B cell (primary cell): ENCODE measurements around the gene SEMA4D. TPM values are rescaled to one million over a fixed set of nuclear protein-coding genes. Genes with fewer than 3 reads are reported as not detected.

Experiments used
- ATAC-seq: fragments of 200-7000 bp; cut with Tn5 transposase; one replicate; pipeline ENCODE4 v1.10.0; 2021; ENCODE audit warnings: low read depth, mild to moderate bottlenecking, moderate number of reproducible peaks, moderate library complexity
- CTCF ChIA-PET: fragments of 350-600 bp; sonication (Branson Sonifier 250); formaldehyde crosslinking; loops from one replicate; lab custom pipeline; 2021; ENCODE audit warnings: antibody characterized with exemption, inconsistent platforms; lab: Charles Lee
- POLR2A ChIA-PET: fragments of 350-600 bp; sonication (Branson Sonifier 250); formaldehyde crosslinking; loops from one replicate; lab custom pipeline; 2021; ENCODE audit warnings: antibody characterized with exemption; lab: Charles Lee
- DNase-seq: peaks from one replicate; pipeline ENCODE4 v3.0.0; 2013
- H2AFZ ChIP-seq: 2 replicates; pipeline ENCODE4 v1.6.1; 2012; ENCODE audit warnings: mild to moderate bottlenecking, low read depth, low read length; ENCODE audit not compliant: insufficient read depth, poor library complexity, severe bottlenecking
- H3K27ac ChIP-seq, 2 donors: 1 replicate in 1 of 2; 2 replicates in 1 of 2; pipeline ENCODE4 v1.5.1; 2012 to 2013; ENCODE audit warnings: low read length in 2 of 2, mild to moderate bottlenecking in 2 of 2, moderate library complexity in 1 of 2
- H3K27me3 ChIP-seq, 4 experiments: fragments of 200-600 bp in 1 of 4; sonication (generic) in 1 of 4; replicated peaks in 1 of 4; 1 replicate in 2 of 4; 2 replicates in 2 of 4; pipeline versions ENCODE4 v1.6.1 to v1.7.0; 2013 to 2016; ENCODE audit warnings: low read length in 3 of 4, mild to moderate bottlenecking in 2 of 4, mixed read lengths in 1 of 4, moderate library complexity in 1 of 4; ENCODE audit not compliant: insufficient read depth in 4 of 4, control insufficient read depth in 3 of 4; ENCODE audit errors: control extremely low read depth in 1 of 4
- H3K36me3 ChIP-seq, 2 experiments: replicated peaks in 1 of 2; 1 replicate in 1 of 2; 2 replicates in 1 of 2; pipeline versions ENCODE4 v1.6.1 to v1.7.1; 2013; ENCODE audit warnings: low read length in 1 of 2; ENCODE audit not compliant: insufficient read depth in 2 of 2, control insufficient read depth in 1 of 2; ENCODE audit errors: control extremely low read depth in 1 of 2, extremely low read depth in 1 of 2
- H3K4me1 ChIP-seq, 2 donors: fragments of 200-600 bp in 1 of 2; sonication (generic) in 1 of 2; 1 replicate in 1 of 2; 2 replicates in 1 of 2; pipeline versions ENCODE4 v1.5.1 to v1.6.1; 2013 to 2017; ENCODE audit warnings: low read length in 2 of 2; ENCODE audit not compliant: control insufficient read depth in 2 of 2, insufficient read depth in 2 of 2
- H3K4me2 ChIP-seq: replicated peaks from 2 replicates; pipeline ENCODE3; 2012; ENCODE audit warnings: mild to moderate bottlenecking, low read depth, low read length; ENCODE audit not compliant: poor library complexity, severe bottlenecking
- H3K4me3 ChIP-seq, 5 experiments: fragments of 200-600 bp in 1 of 5; sonication (generic) in 1 of 5; 1 replicate in 3 of 5; 2 replicates in 2 of 5; pipeline versions ENCODE4 v1.5.1 to v1.7.0; 2011 to 2016; ENCODE audit warnings: low read length in 4 of 5, mild to moderate bottlenecking in 4 of 5, low read depth in 2 of 5, control low read depth in 1 of 5, moderate library complexity in 1 of 5; ENCODE audit not compliant: insufficient read depth in 1 of 5; ENCODE audit errors: control extremely low read depth in 1 of 5, extremely low read depth in 1 of 5
- H3K79me2 ChIP-seq: fragments of 200-600 bp; sonication (generic); one replicate; pipeline ENCODE4 v1.6.0; 2016; ENCODE audit warnings: low read length; ENCODE audit not compliant: control insufficient read depth, insufficient read depth
- H3K9ac ChIP-seq: fragments of 200-600 bp; sonication (generic); 2 replicates; pipeline ENCODE4 v1.6.1; 2017; ENCODE audit warnings: mild to moderate bottlenecking, low read length, moderate library complexity
- H3K9me3 ChIP-seq, 3 donors: one replicate each; pipeline versions ENCODE4 v1.6.1 to v1.7.1; 2013; ENCODE audit warnings: low read length in 2 of 3; ENCODE audit not compliant: control insufficient read depth in 2 of 3, insufficient read depth in 1 of 3; ENCODE audit errors: control extremely low read depth in 1 of 3
- H4K20me1 ChIP-seq: 2 replicates; pipeline ENCODE4 v1.6.0; 2012; ENCODE audit warnings: mild to moderate bottlenecking, low read length; ENCODE audit not compliant: insufficient read depth, control insufficient read depth, poor library complexity, severe bottlenecking
- H3K27ac Mint-ChIP-seq: one replicate; pipeline ENCODE4 v1.8.0; 2021; ENCODE audit warnings: mixed read lengths
- H3K27me3 Mint-ChIP-seq: one replicate; pipeline ENCODE4 v1.8.0; 2021; ENCODE audit warnings: mixed read lengths
- H3K4me1 Mint-ChIP-seq: one replicate; pipeline ENCODE4 v1.8.0; 2021; ENCODE audit warnings: mixed read lengths
- H3K4me3 Mint-ChIP-seq: one replicate; pipeline ENCODE4 v1.8.0; 2021; ENCODE audit warnings: mixed read lengths
- H3K9me3 Mint-ChIP-seq: one replicate; pipeline ENCODE4 v1.8.0; 2022; ENCODE audit warnings: mixed read lengths; ENCODE audit not compliant: insufficient read depth
- EZH2 ChIP-seq: IDR thresholded peaks from 2 replicates; pipeline ENCODE4 v1.6.1; 2012; ENCODE audit warnings: borderline replicate concordance, low read depth, mild to moderate bottlenecking, moderate library complexity, low read length; ENCODE audit not compliant: insufficient read depth, poor library complexity, severe bottlenecking
- WGBS: methylation state at CpG from one replicate; pipeline ENCODE4 v1.1.5; 2013; ENCODE audit warnings: missing lambda C conversion rate; ENCODE audit not compliant: insufficient coverage; 5-methylcytosine and 5-hydroxymethylcytosine counted together
- intact Hi-C: fragments of 100-400 bp; cut with micrococcal nuclease; formaldehyde crosslinking; loops from one replicate; pipeline ENCODE4 v1.10.0; 2022
- polyA plus RNA-seq: library from polyadenylated mRNA; depleted of rRNA; stranded (reverse); fragments of >200 nt; gene quantifications from 2 replicates; pipeline ENCODE4 v1.2.3, GENCODE V29; 2012
- total RNA-seq, 2 donors: library from RNA; stranded (reverse); fragments of 120-200 nt in 1 of 2; gene quantifications; 1 replicate in 1 of 2; 2 replicates in 1 of 2; pipeline versions ENCODE4 v1.2.3 to v1.2.4, GENCODE V29; 2013 to 2022
- TF ChIP-seq, protein P1 (sequence below): fragments of 200-600 bp; IDR thresholded peaks from one replicate; pipeline ENCODE4 v1.8.0; 2022; ENCODE audit warnings: antibody characterized with exemption, mild to moderate bottlenecking

The SEMA4D gene
- total and polyA plus RNA-seq, 2 donors (not counting 1 experiment from before 2014, with no cell fraction given) = 53.6 to 231 TPM

DNA sequence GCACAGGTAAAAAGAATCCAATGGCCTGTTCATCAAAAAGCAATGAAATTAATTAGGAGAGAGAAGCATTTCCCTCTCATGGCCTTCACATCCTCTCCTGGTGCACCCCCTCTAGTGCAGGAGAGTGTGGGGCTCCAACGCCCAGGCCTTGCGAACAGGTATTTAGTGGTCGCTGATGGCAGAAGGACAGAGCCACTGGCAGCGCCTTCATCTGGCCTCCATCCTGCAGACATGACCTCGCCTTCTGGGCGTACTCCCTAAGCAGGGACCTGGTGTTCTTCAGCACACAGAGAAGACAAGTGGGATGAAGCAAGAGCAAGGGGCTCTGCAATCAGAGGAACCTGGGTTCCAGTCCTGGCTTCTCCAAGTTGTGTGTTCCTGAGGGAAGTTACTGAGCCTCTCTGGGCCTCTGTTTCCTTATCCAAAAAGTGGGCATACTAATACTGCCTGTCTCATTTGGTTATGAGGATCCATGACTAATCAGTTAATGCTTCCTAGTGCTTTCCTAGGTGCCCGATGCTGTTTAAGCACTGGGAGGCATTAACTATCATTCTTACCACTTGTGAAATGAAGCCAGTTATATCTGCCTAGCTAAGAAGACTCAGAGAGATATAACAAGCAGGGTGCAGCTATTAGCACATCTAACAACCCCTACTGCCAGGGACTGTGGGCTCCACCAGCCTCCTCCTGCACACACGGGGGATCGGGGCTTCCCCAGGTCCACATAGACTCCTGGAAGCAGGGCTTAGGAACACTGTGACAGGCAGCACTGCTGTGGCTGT is 77.3 kb downstream of the SEMA4D start:
- Mint-ChIP-seq H3K27ac (peak overlapping the region; percentile 88), H3K4me1 (peaks cover 81% of the 10 kb centered on the region), H3K4me3 (peak overlapping the region; percentile 42), H3K9me3 (no peaks in the 10 kb centered on the region), H3K27me3 (no peaks in the 10 kb centered on the region)
- TF ChIP-seq, protein P1, sequence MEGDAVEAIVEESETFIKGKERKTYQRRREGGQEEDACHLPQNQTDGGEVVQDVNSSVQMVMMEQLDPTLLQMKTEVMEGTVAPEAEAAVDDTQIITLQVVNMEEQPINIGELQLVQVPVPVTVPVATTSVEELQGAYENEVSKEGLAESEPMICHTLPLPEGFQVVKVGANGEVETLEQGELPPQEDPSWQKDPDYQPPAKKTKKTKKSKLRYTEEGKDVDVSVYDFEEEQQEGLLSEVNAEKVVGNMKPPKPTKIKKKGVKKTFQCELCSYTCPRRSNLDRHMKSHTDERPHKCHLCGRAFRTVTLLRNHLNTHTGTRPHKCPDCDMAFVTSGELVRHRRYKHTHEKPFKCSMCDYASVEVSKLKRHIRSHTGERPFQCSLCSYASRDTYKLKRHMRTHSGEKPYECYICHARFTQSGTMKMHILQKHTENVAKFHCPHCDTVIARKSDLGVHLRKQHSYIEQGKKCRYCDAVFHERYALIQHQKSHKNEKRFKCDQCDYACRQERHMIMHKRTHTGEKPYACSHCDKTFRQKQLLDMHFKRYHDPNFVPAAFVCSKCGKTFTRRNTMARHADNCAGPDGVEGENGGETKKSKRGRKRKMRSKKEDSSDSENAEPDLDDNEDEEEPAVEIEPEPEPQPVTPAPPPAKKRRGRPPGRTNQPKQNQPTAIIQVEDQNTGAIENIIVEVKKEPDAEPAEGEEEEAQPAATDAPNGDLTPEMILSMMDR = no peak
- TF ChIP-seq EZH2 = no peak
- peaks cover 61% of the 10 kb centered on the region for H4K20me1 ChIP-seq
- H3K4me2 ChIP-seq = peak overlapping the region; percentile 24
- H3K36me3 ChIP-seq = peaks cover 0 to 5% of the 10 kb centered on the region in 2 experiments
- no peak overlapping the region for H3K9ac ChIP-seq
- H3K4me3 ChIP-seq = no peak overlapping the region
- DNase-seq (no peak), ATAC-seq (no peak)
- ChIA-PET CTCF (interaction anchor here (2.5 kb wide), 1 partner anchor 9 kb away, joined by 10 read pairs; no protein-coding TSS in a partner anchor), POLR2A (no interaction called here)
- no peak overlapping the region for H2AFZ ChIP-seq
- H3K4me1 ChIP-seq = peaks cover 53 to 71% of the 10 kb centered on the region in 2 donors
- H3K27ac ChIP-seq = peak overlapping the region in 1 of 2 donors; percentile 65
- peaks cover 85% of the 10 kb centered on the region for H3K79me2 ChIP-seq
- peaks cover 0 to 9% (median 5%) of the 10 kb centered on the region in 3 donors for H3K9me3 ChIP-seq
- no peaks in the 10 kb centered on the region for H3K27me3 ChIP-seq
- intact Hi-C loops = no loop called here
- 82% methylated on average over 9 of the region's 9 CpGs for WGBS

GRCh38 chr9:89419978-89420394 is 77.9 kb downstream of the SEMA4D start:
- Histone ChIP-seq H3K27ac (peak overlapping the region in 1 of 2 donors; percentile 65), H3K27me3 (no peaks in the 10 kb centered on the region), H3K4me2 (peak overlapping the region; percentile 24), H3K79me2 (peaks cover 85% of the 10 kb centered on the region), H3K4me1 (peaks cover 47 to 65% of the 10 kb centered on the region in 2 donors), H3K36me3 (peaks cover 0 to 10% of the 10 kb centered on the region in 2 experiments), H3K4me3 (no peak overlapping the region), H2AFZ (no peak overlapping the region), H3K9me3 (peaks cover 0 to 9% (median 5%) of the 10 kb centered on the region in 3 donors), H3K9ac (no peak overlapping the region), H4K20me1 (peaks cover 61% of the 10 kb centered on the region)
- WGBS = 20% methylated on average over 6 of the region's 6 CpGs
- ChIA-PET POLR2A (interaction anchor here (3.6 kb wide), 1 partner anchor 13 kb away, joined by 19 read pairs; no protein-coding TSS in a partner anchor), CTCF (interaction anchor here (2.5 to 3.2 kb wide), 2 partner anchors 9 to 129 kb away, joined by 10 to 28 read pairs; no protein-coding TSS in a partner anchor)
- ATAC-seq = no peak
- no peak for TF ChIP-seq EZH2
- TF ChIP-seq, protein P1 = no peak
- no peak for DNase-seq
- peak overlapping the region; percentile 88 for H3K27ac Mint-ChIP-seq
- peaks cover 77% of the 10 kb centered on the region for H3K4me1 Mint-ChIP-seq
- intact Hi-C loops = loop anchor here (1.0 kb wide), 2 partner anchors 11 to 20 kb away; no protein-coding TSS in a partner anchor
- H3K4me3 Mint-ChIP-seq = peak overlapping the region; percentile 42
- no peaks in the 10 kb centered on the region for H3K9me3 Mint-ChIP-seq
- H3K27me3 Mint-ChIP-seq = no peaks in the 10 kb centered on the region
